ENCODE data around the gene EFNA3.

GRCh38 chr1:155094622-155094948 is 15.9 kb downstream of the EFNA3 start:
- no peak for TF ChIP-seq EZH2 (IDR thresholded peaks at IDR 0.05)
- TF ChIP-seq CTCF (IDR thresholded peaks at IDR 0.05 in 2 of 3, conservative IDR thresholded peaks at IDR 0.05 in 1 of 3; ENCODE audit: borderline replicate concordance in 1 of 3, insufficient read depth in 1 of 3, low read depth in 2 of 3, low read length in 2 of 3), result no peak
- no peak for TF ChIP-seq POLR2A (IDR thresholded peaks at IDR 0.05; ENCODE audit: borderline replicate concordance, extremely low read depth, insufficient read depth, insufficient read length)
- TF ChIP-seq, protein P1, sequence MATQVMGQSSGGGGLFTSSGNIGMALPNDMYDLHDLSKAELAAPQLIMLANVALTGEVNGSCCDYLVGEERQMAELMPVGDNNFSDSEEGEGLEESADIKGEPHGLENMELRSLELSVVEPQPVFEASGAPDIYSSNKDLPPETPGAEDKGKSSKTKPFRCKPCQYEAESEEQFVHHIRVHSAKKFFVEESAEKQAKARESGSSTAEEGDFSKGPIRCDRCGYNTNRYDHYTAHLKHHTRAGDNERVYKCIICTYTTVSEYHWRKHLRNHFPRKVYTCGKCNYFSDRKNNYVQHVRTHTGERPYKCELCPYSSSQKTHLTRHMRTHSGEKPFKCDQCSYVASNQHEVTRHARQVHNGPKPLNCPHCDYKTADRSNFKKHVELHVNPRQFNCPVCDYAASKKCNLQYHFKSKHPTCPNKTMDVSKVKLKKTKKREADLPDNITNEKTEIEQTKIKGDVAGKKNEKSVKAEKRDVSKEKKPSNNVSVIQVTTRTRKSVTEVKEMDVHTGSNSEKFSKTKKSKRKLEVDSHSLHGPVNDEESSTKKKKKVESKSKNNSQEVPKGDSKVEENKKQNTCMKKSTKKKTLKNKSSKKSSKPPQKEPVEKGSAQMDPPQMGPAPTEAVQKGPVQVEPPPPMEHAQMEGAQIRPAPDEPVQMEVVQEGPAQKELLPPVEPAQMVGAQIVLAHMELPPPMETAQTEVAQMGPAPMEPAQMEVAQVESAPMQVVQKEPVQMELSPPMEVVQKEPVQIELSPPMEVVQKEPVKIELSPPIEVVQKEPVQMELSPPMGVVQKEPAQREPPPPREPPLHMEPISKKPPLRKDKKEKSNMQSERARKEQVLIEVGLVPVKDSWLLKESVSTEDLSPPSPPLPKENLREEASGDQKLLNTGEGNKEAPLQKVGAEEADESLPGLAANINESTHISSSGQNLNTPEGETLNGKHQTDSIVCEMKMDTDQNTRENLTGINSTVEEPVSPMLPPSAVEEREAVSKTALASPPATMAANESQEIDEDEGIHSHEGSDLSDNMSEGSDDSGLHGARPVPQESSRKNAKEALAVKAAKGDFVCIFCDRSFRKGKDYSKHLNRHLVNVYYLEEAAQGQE (IDR thresholded peaks at IDR 0.05; ENCODE audit: low read depth), result no peak
- no peak for TF ChIP-seq SP1 (IDR thresholded peaks at IDR 0.05; ENCODE audit: low read depth)
- no peak for TF ChIP-seq RAD21 (IDR thresholded peaks at IDR 0.05; ENCODE audit: low read depth)
- no peak for TF ChIP-seq POLR2AphosphoS5 (IDR thresholded peaks at IDR 0.05; ENCODE audit: low read depth, low read length)
- TF ChIP-seq SIN3A (IDR thresholded peaks at IDR 0.05; ENCODE audit: low read depth), result no peak
- no peak for TF ChIP-seq CEBPB (IDR thresholded peaks at IDR 0.05; ENCODE audit: low read depth)

Measured in HCT116 (cell line).